H9 (cell line): Measurements from ENCODE around the gene RAI1. TPM values are rescaled to one million over a fixed set of nuclear protein-coding genes. Genes with fewer than 3 reads are reported as not detected.

Experiments used
- DNase-seq: peaks from one replicate; pipeline ENCODE4 v3.0.0-alpha.2; 2017
- H2AFZ ChIP-seq: one replicate; pipeline ENCODE4 v1.6.1; 2013; ENCODE audit warnings: mild to moderate bottlenecking, low read length, control low read depth, moderate library complexity
- H2AK5ac ChIP-seq: 2 replicates; pipeline ENCODE4 v1.6.1; 2013; ENCODE audit warnings: low read length, control low read depth, mixed read lengths; ENCODE audit not compliant: insufficient read length
- H2BK120ac ChIP-seq: one replicate; pipeline ENCODE4 v1.6.1; 2013; ENCODE audit warnings: low read depth, mild to moderate bottlenecking, low read length, control low read depth, inconsistent platforms; ENCODE audit not compliant: poor library complexity, severe bottlenecking
- H2BK12ac ChIP-seq: 2 replicates; pipeline ENCODE4 v1.6.1; 2013; ENCODE audit warnings: low read length, control low read depth, mixed read lengths, low read depth; ENCODE audit not compliant: insufficient read length
- H2BK15ac ChIP-seq: 2 replicates; pipeline ENCODE4 v1.6.1; 2013; ENCODE audit warnings: low read depth, low read length, control low read depth
- H2BK20ac ChIP-seq: one replicate; pipeline ENCODE4 v1.6.1; 2013; ENCODE audit warnings: low read depth, mild to moderate bottlenecking, low read length, control low read depth, inconsistent platforms; ENCODE audit not compliant: poor library complexity, severe bottlenecking
- H2BK5ac ChIP-seq: 2 replicates; pipeline ENCODE4 v1.6.1; 2013; ENCODE audit warnings: low read length, control low read depth, mixed read lengths; ENCODE audit not compliant: insufficient read length
- H3K14ac ChIP-seq: 2 replicates; pipeline ENCODE4 v1.6.1; 2013; ENCODE audit warnings: low read length, control low read depth; ENCODE audit not compliant: insufficient read depth
- H3K18ac ChIP-seq: 2 replicates; pipeline ENCODE4 v1.6.1; 2013; ENCODE audit warnings: low read depth, mild to moderate bottlenecking, mixed read lengths, low read length, control low read depth; ENCODE audit not compliant: insufficient read length
- H3K23ac ChIP-seq: 2 replicates; pipeline ENCODE4 v1.6.1; 2013; ENCODE audit warnings: low read length, control low read depth, mixed read lengths, low read depth; ENCODE audit not compliant: insufficient read length
- H3K23me2 ChIP-seq: 2 replicates; pipeline ENCODE4 v1.6.1; 2013; ENCODE audit warnings: low read depth, mild to moderate bottlenecking, mixed read lengths, low read length, control low read depth; ENCODE audit not compliant: insufficient read length, poor library complexity, severe bottlenecking
- H3K27ac ChIP-seq: 2 replicates; pipeline ENCODE4 v1.5.1; 2013; ENCODE audit warnings: low read length, control low read depth, mixed read lengths, low read depth; ENCODE audit not compliant: insufficient read length
- H3K27me3 ChIP-seq: 2 replicates; pipeline ENCODE4 v1.6.1; 2013; ENCODE audit warnings: low read length, control low read depth, inconsistent platforms; ENCODE audit not compliant: insufficient read depth
- H3K4ac ChIP-seq: 2 replicates; pipeline ENCODE4 v1.6.1; 2013; ENCODE audit warnings: low read depth, mild to moderate bottlenecking, control low read depth, inconsistent platforms, low read length, moderate library complexity
- H3K4me1 ChIP-seq: 2 replicates; pipeline ENCODE4 v1.6.1; 2013; ENCODE audit warnings: low read length, control low read depth, inconsistent platforms; ENCODE audit not compliant: insufficient read depth
- H3K4me2 ChIP-seq: 2 replicates; pipeline ENCODE4 v1.6.1; 2013; ENCODE audit warnings: low read length, control low read depth, mixed read lengths; ENCODE audit not compliant: insufficient read length, insufficient read depth
- H3K56ac ChIP-seq: 2 replicates; pipeline ENCODE4 v1.6.1; 2013; ENCODE audit warnings: low read depth, mild to moderate bottlenecking, mixed read lengths, low read length, control low read depth; ENCODE audit not compliant: insufficient read length
- H3K79me1 ChIP-seq: 2 replicates; pipeline ENCODE4 v1.6.1; 2013; ENCODE audit warnings: low read depth, mild to moderate bottlenecking, moderate library complexity, low read length, control low read depth, inconsistent platforms; ENCODE audit not compliant: insufficient read depth, poor library complexity, severe bottlenecking
- H3K79me2 ChIP-seq: 2 replicates; pipeline ENCODE4 v1.6.1; 2013; ENCODE audit warnings: low read length, control low read depth, inconsistent platforms; ENCODE audit not compliant: insufficient read depth
- H3K9ac ChIP-seq: 2 replicates; pipeline ENCODE4 v1.6.1; 2013; ENCODE audit warnings: low read length, control low read depth, mixed read lengths; ENCODE audit not compliant: insufficient read length; ENCODE audit errors: extremely low read depth
- H3K9me3 ChIP-seq: one replicate; pipeline ENCODE4 v1.6.1; 2013; ENCODE audit warnings: low read depth, low read length, inconsistent platforms; ENCODE audit not compliant: control insufficient read depth
- H3T11ph ChIP-seq: one replicate; pipeline ENCODE4 v1.6.1; 2013; ENCODE audit warnings: mild to moderate bottlenecking, low read length, control low read depth, inconsistent platforms
- H4K20me1 ChIP-seq: one replicate; pipeline ENCODE4 v1.6.1; 2013; ENCODE audit not compliant: control insufficient read depth, insufficient read length, insufficient read depth
- H4K5ac ChIP-seq: 2 replicates; pipeline ENCODE4 v1.6.1; 2013; ENCODE audit warnings: low read depth, mild to moderate bottlenecking, mixed read lengths, low read length, control low read depth; ENCODE audit not compliant: insufficient read length
- H4K8ac ChIP-seq: replicated peaks from 2 replicates; pipeline ENCODE4 v1.6.1; 2013; ENCODE audit warnings: low read length, control low read depth, mixed read lengths, low read depth; ENCODE audit not compliant: insufficient read length
- H4K91ac ChIP-seq: 2 replicates; pipeline ENCODE4 v1.6.1; 2013; ENCODE audit warnings: low read depth, mild to moderate bottlenecking, moderate library complexity, mixed read lengths, low read length, control low read depth; ENCODE audit not compliant: insufficient read length
- H3K27ac Mint-ChIP-seq, 3 experiments: 2 replicates in 2 of 3; 3 replicates in 1 of 3; pipeline ENCODE4 v1.8.0; 2020 to 2021; ENCODE audit warnings: mixed read lengths in 3 of 3, mild to moderate bottlenecking in 1 of 3, moderate library complexity in 1 of 3
- H3K27me3 Mint-ChIP-seq: 2 replicates; pipeline ENCODE4 v1.8.0; 2021; ENCODE audit warnings: low read depth, mild to moderate bottlenecking, moderate library complexity, mixed read lengths
- H3K36me3 Mint-ChIP-seq, 3 experiments: 2 replicates in 2 of 3; 3 replicates in 1 of 3; pipeline ENCODE4 v1.8.0; 2020 to 2021; ENCODE audit warnings: low read depth in 3 of 3, mixed read lengths in 3 of 3; ENCODE audit not compliant: insufficient read depth in 1 of 3
- H3K4me1 Mint-ChIP-seq, 2 experiments: 2 replicates each; pipeline ENCODE4 v1.8.0; 2020; ENCODE audit warnings: mixed read lengths in 2 of 2
- H3K4me3 Mint-ChIP-seq, 2 experiments: 2 replicates in 1 of 2; 3 replicates in 1 of 2; pipeline ENCODE4 v1.8.0; 2020 to 2021; ENCODE audit warnings: mild to moderate bottlenecking in 2 of 2, mixed read lengths in 2 of 2, moderate library complexity in 1 of 2
- H3K9me3 Mint-ChIP-seq, 2 experiments: 2 replicates in 1 of 2; 3 replicates in 1 of 2; pipeline ENCODE4 v1.8.0; 2020; ENCODE audit warnings: mild to moderate bottlenecking in 2 of 2, mixed read lengths in 2 of 2, moderate library complexity in 1 of 2
- CTCF ChIP-seq: fragments of 200-600 bp; sonication (generic); conservative IDR thresholded peaks from 3 replicates; pipeline ENCODE4 v1.8.0; 2021; ENCODE audit warnings: antibody characterized with exemption, mild to moderate bottlenecking
- WGBS: extraction: QIAGEN DNeasy Blood & Tissue Kit; methylation state at CpG from one replicate; pipeline ENCODE4 v1.1.7; 2013; ENCODE audit warnings: missing lambda C conversion rate, low lambda C conversion rate, mixed read lengths; ENCODE audit not compliant: insufficient read length; ENCODE audit errors: extremely low coverage; 5-methylcytosine and 5-hydroxymethylcytosine counted together
- total RNA-seq: library from RNA; stranded (reverse); gene quantifications from 2 replicates; pipeline ENCODE4 v1.2.1, GENCODE V29; 2021

The RAI1 gene
- total RNA-seq, 1 experiment from 2014 or later, result 1.5 TPM

GRCh38 chr17:17815062-17815406 is 133.8 kb downstream of the RAI1 start:
- H3K4me2 ChIP-seq, result no peak overlapping the region
- H3K18ac ChIP-seq, result no peak overlapping the region
- no peaks in the 10 kb centered on the region for H3K79me1 ChIP-seq
- TF ChIP-seq CTCF, result no peak
- peaks cover 2% of the 10 kb centered on the region; the same call in 1 of the 2 replicates for H3K27me3 Mint-ChIP-seq
- H2AFZ ChIP-seq, result no peak overlapping the region
- no peak overlapping the region for H4K5ac ChIP-seq
- no peak overlapping the region for H4K8ac ChIP-seq
- H3K27me3 ChIP-seq, result no peaks in the 10 kb centered on the region; the same call in 1 of the 2 replicates
- no peak overlapping the region for H2BK20ac ChIP-seq
- H3K14ac ChIP-seq, result no peak overlapping the region
- H3K27ac Mint-ChIP-seq, result no peak overlapping the region; a peak in 1 of 7 replicates
- H3K36me3 Mint-ChIP-seq, result peaks cover 26 to 60% (median 52%) of the 10 kb centered on the region in 3 experiments
- no peak overlapping the region for H4K91ac ChIP-seq
- no peak overlapping the region for H3K9ac ChIP-seq
- no peak overlapping the region for H3K4me3 Mint-ChIP-seq
- no peaks in the 10 kb centered on the region; the same call in 1 of the 2 replicates for H3K4me1 ChIP-seq
- peaks cover 5% of the 10 kb centered on the region for H3K23me2 ChIP-seq
- H3K9me3 ChIP-seq, result no peaks in the 10 kb centered on the region
- no peak overlapping the region for H2BK5ac ChIP-seq
- no peaks in the 10 kb centered on the region for H3K79me2 ChIP-seq
- H3K4ac ChIP-seq, result no peak overlapping the region
- no peak overlapping the region for H2AK5ac ChIP-seq
- H3K9me3 Mint-ChIP-seq, result no peaks in the 10 kb centered on the region
- peaks cover 20 to 36% of the 10 kb centered on the region in 2 experiments for H3K4me1 Mint-ChIP-seq
- no peak overlapping the region for H3K56ac ChIP-seq
- no peak overlapping the region for H2BK12ac ChIP-seq
- no peaks in the 10 kb centered on the region for H4K20me1 ChIP-seq
- H2BK120ac ChIP-seq, result no peak overlapping the region
- H3K23ac ChIP-seq, result no peak overlapping the region
- H3T11ph ChIP-seq, result no peak overlapping the region
- DNase-seq, result no peak
- WGBS, result no CpG with 5 or more reads among the region's 8 CpGs
- H2BK15ac ChIP-seq, result no peak overlapping the region
- no peak overlapping the region for H3K27ac ChIP-seq
